NB4 (cell line): ENCODE data around the gene MND1.

Experiments
- MAX ChIP-seq: IDR thresholded peaks from 2 replicates; pipeline ENCODE4 v1.6.1; 2011; ENCODE audit warnings: low read depth, low read length
- POLR2A ChIP-seq: IDR thresholded peaks from 2 replicates; pipeline ENCODE4 v1.6.1; 2011; ENCODE audit warnings: mild to moderate bottlenecking; ENCODE audit not compliant: insufficient read length; ENCODE audit errors: extremely low read depth
- TF ChIP-seq, protein P1 (sequence below): IDR thresholded peaks from one replicate; pipeline ENCODE4 v1.5.1; 2012; ENCODE audit warnings: low read depth, low read length

DNA sequence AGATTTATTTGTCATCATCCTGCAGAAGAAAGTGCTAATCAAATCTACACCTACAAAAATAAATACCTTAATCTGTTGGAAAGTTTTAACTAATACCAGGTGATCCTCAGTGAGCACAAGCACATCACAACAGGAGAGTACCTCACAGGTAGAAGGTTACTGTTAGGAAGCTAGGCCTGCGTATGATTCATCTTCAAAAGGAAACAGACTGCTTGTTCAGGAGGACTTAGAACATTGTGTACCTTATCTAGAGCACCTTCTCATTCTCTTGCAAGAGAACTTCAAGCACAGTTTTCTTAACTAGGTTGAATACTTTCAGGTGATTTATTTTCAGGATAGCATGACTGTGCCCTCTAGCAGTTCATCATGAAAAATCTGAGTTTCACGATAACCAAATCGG lies 54.2 kb downstream of the MND1 start:
- TF ChIP-seq, protein P1, sequence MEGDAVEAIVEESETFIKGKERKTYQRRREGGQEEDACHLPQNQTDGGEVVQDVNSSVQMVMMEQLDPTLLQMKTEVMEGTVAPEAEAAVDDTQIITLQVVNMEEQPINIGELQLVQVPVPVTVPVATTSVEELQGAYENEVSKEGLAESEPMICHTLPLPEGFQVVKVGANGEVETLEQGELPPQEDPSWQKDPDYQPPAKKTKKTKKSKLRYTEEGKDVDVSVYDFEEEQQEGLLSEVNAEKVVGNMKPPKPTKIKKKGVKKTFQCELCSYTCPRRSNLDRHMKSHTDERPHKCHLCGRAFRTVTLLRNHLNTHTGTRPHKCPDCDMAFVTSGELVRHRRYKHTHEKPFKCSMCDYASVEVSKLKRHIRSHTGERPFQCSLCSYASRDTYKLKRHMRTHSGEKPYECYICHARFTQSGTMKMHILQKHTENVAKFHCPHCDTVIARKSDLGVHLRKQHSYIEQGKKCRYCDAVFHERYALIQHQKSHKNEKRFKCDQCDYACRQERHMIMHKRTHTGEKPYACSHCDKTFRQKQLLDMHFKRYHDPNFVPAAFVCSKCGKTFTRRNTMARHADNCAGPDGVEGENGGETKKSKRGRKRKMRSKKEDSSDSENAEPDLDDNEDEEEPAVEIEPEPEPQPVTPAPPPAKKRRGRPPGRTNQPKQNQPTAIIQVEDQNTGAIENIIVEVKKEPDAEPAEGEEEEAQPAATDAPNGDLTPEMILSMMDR = no peak
- no peak for TF ChIP-seq POLR2A
- TF ChIP-seq MAX = no peak
